GM19463 (cell line): ENCODE measurements around the gene TMEM267.
"Not testable (repeated sequence)": the region's sequence is repeated elsewhere in the genome, so short reads cannot be mapped to it uniquely, and the experiment has no call there.

Source experiments
- ATAC-seq: cut with Tn5 transposase; IDR thresholded peaks from one replicate; pipeline ENCODE4 v1.9.1; 2021; ENCODE audit warnings: mild to moderate bottlenecking, moderate library complexity; ENCODE audit not compliant: unreplicated experiment

TMEM267 gene

GRCh38 chr5:43483298-43484105 is at the start of gene TMEM267:
Gene TMEM267 (minus strand): TSS chr5:43483865. CDS start chr5:43453969, 29,896 bp downstream.
- peak; percentile 92 for ATAC-seq

- ATAC-seq = no peak
These were observed 47.0 kb upstream of the TMEM267 start for GRCh38 chr5:43530648-43531047.

- no peak for ATAC-seq
These were observed 40.0 kb upstream of the TMEM267 start for GRCh38 chr5:43523662-43524072.

- ATAC-seq = no peak
These were observed 37.0 kb upstream of the TMEM267 start for GRCh38 chr5:43520615-43521014.

- ATAC-seq = no peak
These were observed 32.0 kb upstream of the TMEM267 start for GRCh38 chr5:43515678-43516048.

- peak; percentile 99 for ATAC-seq
These were observed 31.4 kb upstream of the TMEM267 start, which contains the start of gene C5orf34 for GRCh38 chr5:43514816-43515677. Gene C5orf34 (minus strand): TSS chr5:43515148. CDS start chr5:43509339, 5,809 bp downstream.

- ATAC-seq = peak; percentile 19
These were observed 30.8 kb upstream of the TMEM267 start for GRCh38 chr5:43514471-43514815.

GRCh38 chr5:43514025-43514424 is 30.4 kb upstream of the TMEM267 start:
- ATAC-seq = no peak

GRCh38 chr5:43511062-43511461 is 27.4 kb upstream of the TMEM267 start:
- not testable (repeated sequence) for ATAC-seq

- no peak for ATAC-seq
These were observed 14.9 kb upstream of the TMEM267 start for GRCh38 chr5:43498581-43498980.

- no peak for ATAC-seq
These were observed 13.8 kb upstream of the TMEM267 start for GRCh38 chr5:43497311-43498104.

GRCh38 chr5:43491326-43491725 is 7.7 kb upstream of the TMEM267 start:
- ATAC-seq = no peak

GRCh38 chr5:43486353-43486752 is 2.7 kb upstream of the TMEM267 start:
- no peak for ATAC-seq

- no peak for ATAC-seq
These were observed 1.7 kb upstream of the TMEM267 start for GRCh38 chr5:43485406-43485805.

GRCh38 chr5:43484106-43484849 is 613 bp upstream of the TMEM267 start:
- ATAC-seq = peak; percentile 59

- no peak for ATAC-seq
These were observed 971 bp downstream of the TMEM267 start for GRCh38 chr5:43482490-43483297.

- ATAC-seq = no peak
These were observed 13.8 kb downstream of the TMEM267 start for GRCh38 chr5:43469671-43470391.

GRCh38 chr5:43467100-43467499 is 16.6 kb downstream of the TMEM267 start:
- no peak for ATAC-seq

- not testable (repeated sequence) for ATAC-seq
These were observed 18.2 kb downstream of the TMEM267 start for GRCh38 chr5:43465455-43465854.
